SU-DHL-6 (cell line): ENCODE results near the gene SKI.

Experiments
- H2AFZ ChIP-seq: fragments of 200-600 bp; sonication (generic); 2 replicates; pipeline ENCODE4 v1.6.1; 2014; ENCODE audit warnings: low read depth, mild to moderate bottlenecking, moderate library complexity, mixed read lengths, antibody characterized with exemption, low read length; ENCODE audit not compliant: severe bottlenecking
- H3F3A ChIP-seq: fragments of 200-600 bp; shearing (Covaris generic); 2 replicates; pipeline ENCODE4 v1.6.0; 2016; ENCODE audit warnings: antibody characterized with exemption, mild to moderate bottlenecking; ENCODE audit not compliant: insufficient read depth
- H3K27ac ChIP-seq: fragments of 200-600 bp; sonication (generic); 2 replicates; pipeline ENCODE4 v1.5.1; 2016; ENCODE audit warnings: low read depth, mild to moderate bottlenecking, low read length, moderate library complexity, mixed read lengths
- H3K27me3 ChIP-seq: fragments of 200-600 bp; sonication (generic), shearing (Covaris generic); 2 replicates; pipeline ENCODE4 v1.6.0; 2014; ENCODE audit warnings: mild to moderate bottlenecking, low read length
- H3K36me3 ChIP-seq: fragments of 200-600 bp; sonication (generic); 2 replicates; pipeline ENCODE4 v1.6.1; 2014; ENCODE audit warnings: mild to moderate bottlenecking, low read length, mixed read lengths
- H3K4me2 ChIP-seq: fragments of 300-600, 200-600 bp; shearing (Covaris generic), sonication (generic); 2 replicates; pipeline ENCODE4 v1.6.0; 2014; ENCODE audit warnings: low read length, low read depth, mild to moderate bottlenecking; ENCODE audit not compliant: poor library complexity, severe bottlenecking
- H3K4me3 ChIP-seq: fragments of 200-600 bp; sonication (generic); 2 replicates; pipeline ENCODE4 v1.5.1; 2014; ENCODE audit warnings: antibody characterized with exemption, low read length, mild to moderate bottlenecking, mixed read lengths; ENCODE audit not compliant: insufficient read depth, poor library complexity, severe bottlenecking
- H3K79me2 ChIP-seq: fragments of 200-600 bp; sonication (generic); 2 replicates; pipeline ENCODE4 v1.6.1; 2014; ENCODE audit warnings: mild to moderate bottlenecking, low read length, moderate library complexity; ENCODE audit not compliant: insufficient read depth
- H3K9ac ChIP-seq: fragments of 200-600 bp; sonication (generic); 2 replicates; pipeline ENCODE4 v1.7.0; 2014; ENCODE audit warnings: mild to moderate bottlenecking, low read length
- H3K9me2 ChIP-seq: fragments of 200-600 bp; sonication (generic); replicated peaks from 2 replicates; pipeline ENCODE4 v1.6.1; 2014; ENCODE audit warnings: low read length; ENCODE audit not compliant: insufficient read depth
- H3K9me3 ChIP-seq: fragments of 200-600 bp; sonication (generic); 2 replicates; pipeline ENCODE4 v1.6.1; 2014; ENCODE audit warnings: low read length, mixed read lengths; ENCODE audit not compliant: insufficient read depth
- H4K20me1 ChIP-seq: fragments of 200-600 bp; sonication (generic); 2 replicates; pipeline ENCODE4 v1.6.1; 2014; ENCODE audit warnings: low read depth, mild to moderate bottlenecking, antibody characterized with exemption, low read length, moderate library complexity, mixed read lengths
- CTCF ChIP-seq: fragments of 200-600 bp; sonication (generic); IDR thresholded peaks from one replicate; pipeline ENCODE4 v1.5.1; 2017; ENCODE audit warnings: antibody characterized with exemption, mild to moderate bottlenecking, low read length, moderate library complexity; ENCODE audit not compliant: insufficient read depth, poor library complexity, severe bottlenecking
- EZH2phosphoT487 ChIP-seq: fragments of 200-600 bp; sonication (generic), shearing (Covaris generic); conservative IDR thresholded peaks from 2 replicates; pipeline ENCODE4 v1.6.1; 2018; ENCODE audit warnings: mild to moderate bottlenecking, antibody characterized with exemption, low read length, moderate library complexity, mixed read lengths

SKI gene

GRCh38 chr1:2229037-2229864, 1.1 kb downstream of the SKI start:
- no peaks in the 10 kb centered on the region for H3K79me2 ChIP-seq
- no peaks in the 10 kb centered on the region for H3K9me3 ChIP-seq
- no peaks in the 10 kb centered on the region for H3F3A ChIP-seq
- H3K27me3 ChIP-seq = no peaks in the 10 kb centered on the region
- H3K4me3 ChIP-seq = peak overlapping the region; percentile 32
- no peak overlapping the region for H3K27ac ChIP-seq
- H2AFZ ChIP-seq = no peak overlapping the region
- H3K9ac ChIP-seq = no peak overlapping the region; the same call in 1 of the 2 replicates
- TF ChIP-seq CTCF = no peak
- TF ChIP-seq EZH2phosphoT487 = no peak
- H3K36me3 ChIP-seq = no peaks in the 10 kb centered on the region
- H3K9me2 ChIP-seq = no peaks in the 10 kb centered on the region
- H3K4me2 ChIP-seq = peak overlapping the region; percentile 37
- H4K20me1 ChIP-seq = no peaks in the 10 kb centered on the region; the same call in 1 of the 2 replicates

GRCh38 chr1:2229911-2230731, 2.0 kb downstream of the SKI start:
- Histone ChIP-seq H3K9me2 (no peaks in the 10 kb centered on the region), H3K27ac (no peak overlapping the region), H3K27me3 (no peaks in the 10 kb centered on the region), H3K79me2 (no peaks in the 10 kb centered on the region), H3K4me3 (no peak overlapping the region), H3K4me2 (no peak overlapping the region), H4K20me1 (no peaks in the 10 kb centered on the region; the same call in 1 of the 2 replicates), H3K36me3 (no peaks in the 10 kb centered on the region), H3K9ac (no peak overlapping the region), H2AFZ (no peak overlapping the region), H3F3A (no peaks in the 10 kb centered on the region), H3K9me3 (no peaks in the 10 kb centered on the region)
- no peak for TF ChIP-seq CTCF
- TF ChIP-seq EZH2phosphoT487 = no peak

GRCh38 chr1:2230781-2231531, 2.8 kb downstream of the SKI start:
- Histone ChIP-seq H3F3A (no peaks in the 10 kb centered on the region), H3K27me3 (no peaks in the 10 kb centered on the region), H3K4me2 (no peak overlapping the region), H3K9me2 (no peaks in the 10 kb centered on the region), H3K36me3 (no peaks in the 10 kb centered on the region), H3K4me3 (no peak overlapping the region), H4K20me1 (no peaks in the 10 kb centered on the region; the same call in 1 of the 2 replicates), H2AFZ (no peak overlapping the region), H3K9me3 (no peaks in the 10 kb centered on the region), H3K9ac (no peak overlapping the region), H3K27ac (no peak overlapping the region), H3K79me2 (no peaks in the 10 kb centered on the region)
- TF ChIP-seq EZH2phosphoT487 = no peak
- TF ChIP-seq CTCF = no peak
